ENCODE measurements around the gene HLA-DMB. TPM values are rescaled to one million over a fixed set of nuclear protein-coding genes. Genes with fewer than 3 reads are reported as not detected.

HLA-DMB gene
- polyA plus RNA-seq, 1 of the 3 experiments (the other 2 are of a cell fraction) = not detected

DNA sequence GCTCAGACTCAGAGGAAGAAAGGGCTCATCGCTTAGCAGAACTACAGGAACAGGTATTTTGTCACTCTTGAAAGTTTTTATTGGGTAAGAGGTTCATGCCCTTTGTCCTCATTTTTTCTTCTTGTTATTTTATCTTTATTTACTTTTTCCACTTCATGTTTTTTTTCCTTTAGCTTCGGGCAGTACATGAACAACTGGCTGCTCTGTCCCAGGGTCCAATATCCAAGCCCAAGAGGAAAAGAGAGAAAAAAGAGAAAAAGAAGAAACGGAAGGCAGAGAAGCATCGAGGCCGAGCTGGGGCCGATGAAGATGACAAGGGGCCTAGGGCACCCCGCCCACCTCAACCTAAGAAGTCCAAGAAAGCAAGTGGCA, 37.1 kb upstream of the HLA-DMB start:
- H2AFZ ChIP-seq (ENCODE audit: low read depth) = no peak overlapping the region
- H3F3A ChIP-seq (replicated peaks; ENCODE audit: insufficient read depth) = peaks cover 84% of the 10 kb centered on the region
- H3K27me3 ChIP-seq (ENCODE audit: insufficient read depth) = no peaks in the 10 kb centered on the region
- H3K9ac ChIP-seq = no peak overlapping the region
- no peak for TF ChIP-seq FOXM1 (IDR thresholded peaks at IDR 0.05; ENCODE audit: low read depth)
- TF ChIP-seq RXRA (IDR thresholded peaks at IDR 0.05; ENCODE audit: borderline replicate concordance, low read depth) = no peak
- no peak for TF ChIP-seq ELF1 (IDR thresholded peaks at IDR 0.05)
- TF ChIP-seq RAD21 (IDR thresholded peaks at IDR 0.05; ENCODE audit: low read length) = no peak
- TF ChIP-seq SMC3 (IDR thresholded peaks at IDR 0.05; ENCODE audit: low read depth, low read length) = no peak
- TF ChIP-seq GATA2 (CRISPR knock-in tag; IDR thresholded peaks at IDR 0.05) = no peak
- TF ChIP-seq YY1 (IDR thresholded peaks at IDR 0.05; ENCODE audit: low read depth) = no peak
- no peak for TF ChIP-seq EP300 (IDR thresholded peaks at IDR 0.05; ENCODE audit: borderline replicate concordance in 1 of 2, low read depth in 1 of 2, low read length in 1 of 2)
- no peak for TF ChIP-seq GABPA (IDR thresholded peaks at IDR 0.05; ENCODE audit: low read depth)
- no peak for TF ChIP-seq EZH2phosphoT487 (IDR thresholded peaks at IDR 0.05; ENCODE audit: borderline replicate concordance, low read depth)
- TF ChIP-seq, protein P1, sequence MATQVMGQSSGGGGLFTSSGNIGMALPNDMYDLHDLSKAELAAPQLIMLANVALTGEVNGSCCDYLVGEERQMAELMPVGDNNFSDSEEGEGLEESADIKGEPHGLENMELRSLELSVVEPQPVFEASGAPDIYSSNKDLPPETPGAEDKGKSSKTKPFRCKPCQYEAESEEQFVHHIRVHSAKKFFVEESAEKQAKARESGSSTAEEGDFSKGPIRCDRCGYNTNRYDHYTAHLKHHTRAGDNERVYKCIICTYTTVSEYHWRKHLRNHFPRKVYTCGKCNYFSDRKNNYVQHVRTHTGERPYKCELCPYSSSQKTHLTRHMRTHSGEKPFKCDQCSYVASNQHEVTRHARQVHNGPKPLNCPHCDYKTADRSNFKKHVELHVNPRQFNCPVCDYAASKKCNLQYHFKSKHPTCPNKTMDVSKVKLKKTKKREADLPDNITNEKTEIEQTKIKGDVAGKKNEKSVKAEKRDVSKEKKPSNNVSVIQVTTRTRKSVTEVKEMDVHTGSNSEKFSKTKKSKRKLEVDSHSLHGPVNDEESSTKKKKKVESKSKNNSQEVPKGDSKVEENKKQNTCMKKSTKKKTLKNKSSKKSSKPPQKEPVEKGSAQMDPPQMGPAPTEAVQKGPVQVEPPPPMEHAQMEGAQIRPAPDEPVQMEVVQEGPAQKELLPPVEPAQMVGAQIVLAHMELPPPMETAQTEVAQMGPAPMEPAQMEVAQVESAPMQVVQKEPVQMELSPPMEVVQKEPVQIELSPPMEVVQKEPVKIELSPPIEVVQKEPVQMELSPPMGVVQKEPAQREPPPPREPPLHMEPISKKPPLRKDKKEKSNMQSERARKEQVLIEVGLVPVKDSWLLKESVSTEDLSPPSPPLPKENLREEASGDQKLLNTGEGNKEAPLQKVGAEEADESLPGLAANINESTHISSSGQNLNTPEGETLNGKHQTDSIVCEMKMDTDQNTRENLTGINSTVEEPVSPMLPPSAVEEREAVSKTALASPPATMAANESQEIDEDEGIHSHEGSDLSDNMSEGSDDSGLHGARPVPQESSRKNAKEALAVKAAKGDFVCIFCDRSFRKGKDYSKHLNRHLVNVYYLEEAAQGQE (IDR thresholded peaks at IDR 0.05; ENCODE audit: low read depth, low read length) = no peak
- TF ChIP-seq RCOR1 (IDR thresholded peaks at IDR 0.05; ENCODE audit: low read length) = no peak
- no peak for TF ChIP-seq TAF1 (IDR thresholded peaks at IDR 0.05; ENCODE audit: borderline replicate concordance, low read depth, low read length)
- TF ChIP-seq, protein P2, sequence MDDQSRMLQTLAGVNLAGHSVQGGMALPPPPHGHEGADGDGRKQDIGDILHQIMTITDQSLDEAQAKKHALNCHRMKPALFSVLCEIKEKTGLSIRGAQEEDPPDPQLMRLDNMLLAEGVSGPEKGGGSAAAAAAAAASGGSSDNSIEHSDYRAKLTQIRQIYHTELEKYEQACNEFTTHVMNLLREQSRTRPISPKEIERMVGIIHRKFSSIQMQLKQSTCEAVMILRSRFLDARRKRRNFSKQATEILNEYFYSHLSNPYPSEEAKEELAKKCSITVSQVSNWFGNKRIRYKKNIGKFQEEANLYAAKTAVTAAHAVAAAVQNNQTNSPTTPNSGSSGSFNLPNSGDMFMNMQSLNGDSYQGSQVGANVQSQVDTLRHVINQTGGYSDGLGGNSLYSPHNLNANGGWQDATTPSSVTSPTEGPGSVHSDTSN (IDR thresholded peaks at IDR 0.05) = no peak
- TF ChIP-seq, protein P3, sequence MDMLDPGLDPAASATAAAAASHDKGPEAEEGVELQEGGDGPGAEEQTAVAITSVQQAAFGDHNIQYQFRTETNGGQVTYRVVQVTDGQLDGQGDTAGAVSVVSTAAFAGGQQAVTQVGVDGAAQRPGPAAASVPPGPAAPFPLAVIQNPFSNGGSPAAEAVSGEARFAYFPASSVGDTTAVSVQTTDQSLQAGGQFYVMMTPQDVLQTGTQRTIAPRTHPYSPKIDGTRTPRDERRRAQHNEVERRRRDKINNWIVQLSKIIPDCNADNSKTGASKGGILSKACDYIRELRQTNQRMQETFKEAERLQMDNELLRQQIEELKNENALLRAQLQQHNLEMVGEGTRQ (IDR thresholded peaks at IDR 0.05; ENCODE audit: borderline replicate concordance, low read depth, low read length) = no peak
- TF ChIP-seq MXI1 (IDR thresholded peaks at IDR 0.05; ENCODE audit: low read depth, low read length) = no peak
- TF ChIP-seq CHD2 (IDR thresholded peaks at IDR 0.05; ENCODE audit: low read length, partially characterized antibody) = no peak
- WGBS (ENCODE audit: low lambda C conversion rate) = 96% methylated on average over 7 of the region's 7 CpGs
- no peaks in the 10 kb centered on the region for H3K9me2 ChIP-seq
- H3K36me3 ChIP-seq (replicated peaks in 1 of 2; ENCODE audit: control insufficient read depth in 1 of 2, insufficient read depth in 2 of 2, low read length in 1 of 2) = peaks cover 94 to 98% of the 10 kb centered on the region in 2 experiments
- peak overlapping the region; percentile 50; the same call in 1 of the 2 replicates for H3K4me2 ChIP-seq
- ChIA-PET POLR2A (no interaction called here), CTCF (interaction anchor here (1.0 to 16.2 kb wide), 4 partner anchors 10 to 41 kb away, joined by 3 to 391 read pairs (median 52); partner anchors contain the start of genes HLA-DMA and HLA-DMB)
- H3K79me2 ChIP-seq (ENCODE audit: insufficient read depth) = peaks cover 82% of the 10 kb centered on the region
- DNase-seq = no peak
- no peak overlapping the region for H3K27ac ChIP-seq (ENCODE audit: low read depth in 2 of 2, low read length in 1 of 2)
- H3K9me3 ChIP-seq = no peaks in the 10 kb centered on the region
- peaks cover 100% of the 10 kb centered on the region for H4K20me1 ChIP-seq (ENCODE audit: insufficient read depth)
- H3K4me3 ChIP-seq (ENCODE audit: low read depth in 2 of 2, low read length in 1 of 2) = no peak overlapping the region
- peaks cover 24 to 25% of the 10 kb centered on the region in 2 experiments for H3K4me1 ChIP-seq (ENCODE audit: control insufficient read depth in 1 of 2, insufficient read depth in 2 of 2, low read depth in 1 of 2, low read length in 1 of 2)

All from SK-N-SH (cell line).